ENCODE measurements around the gene TRERF1.

TRERF1 gene

GRCh38 chr6:42268016-42268834, 183.5 kb downstream of the TRERF1 start:
- no peak for DNase-seq

- no peak for DNase-seq
These were observed 185.2 kb downstream of the TRERF1 start for GRCh38 chr6:42266538-42266937.

- DNase-seq, result no peak
These were observed 186.8 kb downstream of the TRERF1 start for GRCh38 chr6:42264852-42265390.

GRCh38 chr6:42264162-42264851, 187.4 kb downstream of the TRERF1 start:
- DNase-seq, result no peak

- no peak for DNase-seq
These were observed 188.5 kb downstream of the TRERF1 start for GRCh38 chr6:42263165-42263728.

GRCh38 chr6:42260972-42261371, 190.8 kb downstream of the TRERF1 start:
- DNase-seq, result no peak

- no peak for DNase-seq
These were observed 191.3 kb downstream of the TRERF1 start for GRCh38 chr6:42260396-42260888.

GRCh38 chr6:42259841-42260395, 191.8 kb downstream of the TRERF1 start:
- DNase-seq, result no peak

GRCh38 chr6:42259286-42259685, 192.4 kb downstream of the TRERF1 start:
- DNase-seq, result no peak

- DNase-seq, result no peak
These were observed 194.1 kb downstream of the TRERF1 start for GRCh38 chr6:42257614-42258013.

- DNase-seq, result no peak
These were observed 194.7 kb downstream of the TRERF1 start for GRCh38 chr6:42257063-42257462.

- DNase-seq, result no peak
These were observed 196.7 kb downstream of the TRERF1 start for GRCh38 chr6:42255050-42255449.

- DNase-seq, result no peak
These were observed 197.2 kb downstream of the TRERF1 start for GRCh38 chr6:42254505-42254904.

GRCh38 chr6:42251911-42252637, 199.7 kb downstream of the TRERF1 start:
- DNase-seq, result no peak

- DNase-seq, result no peak
These were observed 200.2 kb downstream of the TRERF1 start for GRCh38 chr6:42251500-42251899.

- DNase-seq, result no peak
These were observed 201.3 kb downstream of the TRERF1 start for GRCh38 chr6:42250274-42250931.

- no peak for DNase-seq
These were observed 202.4 kb downstream of the TRERF1 start for GRCh38 chr6:42249279-42249678.

- DNase-seq, result no peak
These were observed 208.7 kb downstream of the TRERF1 start for GRCh38 chr6:42243046-42243445.

GRCh38 chr6:42241915-42242314, 209.8 kb downstream of the TRERF1 start:
- DNase-seq, result no peak

- no peak for DNase-seq
These were observed 211.9 kb downstream of the TRERF1 start for GRCh38 chr6:42239736-42240375.

GRCh38 chr6:42239333-42239732, 212.4 kb downstream of the TRERF1 start:
- no peak for DNase-seq

Data from midbrain (tissue), 1 donor.